Retinal pigment epithelial cell (primary cell): Measurements from ENCODE around the gene C2CD2L.
"Not testable (repeated sequence)": the region's sequence is repeated elsewhere in the genome, so short reads cannot be mapped to it uniquely, and the experiment has no call there.

Experiments used
- DNase-seq: peaks from one replicate; pipeline ENCODE4 v3.0.0-alpha.2; 2010; ENCODE audit warnings: low read depth
- H3K4me3 ChIP-seq: 2 replicates; pipeline ENCODE4 v1.5.1; 2011; ENCODE audit warnings: mild to moderate bottlenecking, low read length, control low read depth, moderate library complexity
- CTCF ChIP-seq: conservative IDR thresholded peaks from 2 replicates; pipeline ENCODE4 v1.5.1; 2011; ENCODE audit warnings: low read depth, low read length, control low read depth, inconsistent platforms

The C2CD2L gene

GRCh38 chr11:119106564-119107537 is at the start of gene C2CD2L:
C2CD2L (plus strand) TSS chr11:119107344; CDS start chr11:119107742, 398 bp downstream.
- H3K4me3 ChIP-seq = peak within 1 kb of the TSS; percentile 77
- no peak for TF ChIP-seq CTCF
- no peak for DNase-seq

- not testable (repeated sequence) for H3K4me3 ChIP-seq, DNase-seq
Observed at GRCh38 chr11:119059128-119059527, 48.0 kb upstream of the C2CD2L start.

- no peak overlapping the region for H3K4me3 ChIP-seq
Observed at GRCh38 chr11:119061256-119061655, 45.9 kb upstream of the C2CD2L start.

GRCh38 chr11:119062779-119063178 is 44.4 kb upstream of the C2CD2L start:
- no peak for TF ChIP-seq CTCF
- DNase-seq = no peak
- H3K4me3 ChIP-seq = no peak overlapping the region

More at GRCh38 chr11:119061256-119061655, 45.9 kb upstream of the C2CD2L start:
- DNase-seq = no peak
- TF ChIP-seq CTCF = no peak

GRCh38 chr11:119065369-119065768 is 41.8 kb upstream of the C2CD2L start:
- peak; percentile 49 for TF ChIP-seq CTCF
- no peak for DNase-seq
- no peak overlapping the region for H3K4me3 ChIP-seq

- peak; percentile 81 for DNase-seq
- peak within 1 kb of the TSS; percentile 99 for H3K4me3 ChIP-seq
- TF ChIP-seq CTCF = no peak
Observed at GRCh38 chr11:119067371-119068222, 39.5 kb upstream of the C2CD2L start, which contains the start of gene VPS11. VPS11 (plus strand) TSS chr11:119067818; CDS start chr11:119067824, 6 bp downstream.

- TF ChIP-seq CTCF = no peak
- H3K4me3 ChIP-seq = no peak overlapping the region
- DNase-seq = no peak
Observed at GRCh38 chr11:119077839-119078238, 29.3 kb upstream of the C2CD2L start.
